ENCODE measurements around the gene ACVRL1. TPM values are rescaled to one million over a fixed set of nuclear protein-coding genes. Genes with fewer than 3 reads are reported as not detected.

ACVRL1 gene
- total RNA-seq, 2 donors from 2014 or later = 31.1 to 34.8 TPM

GRCh38 chr12:51915003-51915625 is 7.8 kb downstream of the ACVRL1 start:
- intact Hi-C loops (cut with DNase I) = no loop called here
- 88% methylated on average over 28 of the region's 28 CpGs for WGBS
- no peak for DNase-seq (ENCODE audit: low spot score)

GRCh38 chr12:51915951-51916350 is 8.6 kb downstream of the ACVRL1 start:
- H3K27ac ChIP-seq = no peak overlapping the region
- no peaks in the 10 kb centered on the region for H3K36me3 ChIP-seq
- TF ChIP-seq POLR2A (IDR thresholded peaks at IDR 0.05) (no peak), CTCF (IDR thresholded peaks at IDR 0.05) (no peak), POLR2AphosphoS5 (IDR thresholded peaks at IDR 0.05) (no peak)
- intact Hi-C loops (cut with DNase I) = no loop called here
- no peaks in the 10 kb centered on the region for H3K9me3 ChIP-seq
- H3K4me1 ChIP-seq (replicated peaks) = no peaks in the 10 kb centered on the region
- no peak for DNase-seq (ENCODE audit: low spot score)
- WGBS = 95% methylated on average over 11 of the region's 11 CpGs
- no peak overlapping the region for H3K4me3 ChIP-seq
- no peaks in the 10 kb centered on the region for H3K27me3 ChIP-seq (replicated peaks; ENCODE audit: insufficient read depth)

More at GRCh38 chr12:51915003-51915625, 7.8 kb downstream of the ACVRL1 start:
- H3K27ac ChIP-seq = no peak overlapping the region
- H3K4me1 ChIP-seq (replicated peaks) = no peaks in the 10 kb centered on the region
- H3K36me3 ChIP-seq = no peaks in the 10 kb centered on the region
- no peak overlapping the region for H3K4me3 ChIP-seq
- no peaks in the 10 kb centered on the region for H3K27me3 ChIP-seq (replicated peaks; ENCODE audit: insufficient read depth)
- H3K9me3 ChIP-seq = no peaks in the 10 kb centered on the region
- TF ChIP-seq CTCF (IDR thresholded peaks at IDR 0.05) (no peak), POLR2A (IDR thresholded peaks at IDR 0.05) (no peak), POLR2AphosphoS5 (IDR thresholded peaks at IDR 0.05) (no peak)

- TF ChIP-seq POLR2A (IDR thresholded peaks at IDR 0.05) (no peak), CTCF (IDR thresholded peaks at IDR 0.05) (no peak), POLR2AphosphoS5 (IDR thresholded peaks at IDR 0.05) (no peak)
- DNase-seq (ENCODE audit: low spot score) = no peak
- H3K9me3 ChIP-seq = no peaks in the 10 kb centered on the region
- no peaks in the 10 kb centered on the region for H3K4me1 ChIP-seq (replicated peaks)
- H3K36me3 ChIP-seq = no peaks in the 10 kb centered on the region
- H3K27me3 ChIP-seq (replicated peaks; ENCODE audit: insufficient read depth) = no peaks in the 10 kb centered on the region
- H3K4me3 ChIP-seq = no peak overlapping the region
- 89% methylated on average over 10 of the region's 10 CpGs for WGBS
- intact Hi-C loops (cut with DNase I) = no loop called here
- no peak overlapping the region for H3K27ac ChIP-seq
Measured at GRCh38 chr12:51917041-51917590, 9.8 kb downstream of the ACVRL1 start.

GRCh38 chr12:51917746-51918453 is 10.6 kb downstream of the ACVRL1 start:
- no peak overlapping the region for H3K27ac ChIP-seq
- TF ChIP-seq POLR2A (IDR thresholded peaks at IDR 0.05) = no peak
- no peak for TF ChIP-seq POLR2AphosphoS5 (IDR thresholded peaks at IDR 0.05)
- no peak for TF ChIP-seq CTCF (IDR thresholded peaks at IDR 0.05)
- WGBS = 66% methylated on average over 16 of the region's 16 CpGs
- no peaks in the 10 kb centered on the region for H3K36me3 ChIP-seq
- intact Hi-C loops (cut with DNase I) = no loop called here
- H3K27me3 ChIP-seq (replicated peaks; ENCODE audit: insufficient read depth) = no peaks in the 10 kb centered on the region
- no peaks in the 10 kb centered on the region for H3K4me1 ChIP-seq (replicated peaks)
- no peak for DNase-seq (ENCODE audit: low spot score)
- H3K4me3 ChIP-seq = no peak overlapping the region
- H3K9me3 ChIP-seq = no peaks in the 10 kb centered on the region
